ENCODE data around the gene DR1.

Gene DR1

GRCh38 chr1:93394514-93394913 is 48.8 kb downstream of the DR1 start:
- TF ChIP-seq ZNF274 (IDR thresholded peaks at IDR 0.05; ENCODE audit: low read depth, low read length) = no peak
- H3K4me3 ChIP-seq (ENCODE audit: low read length) = no peak overlapping the region

GRCh38 chr1:93395195-93395594 is 49.5 kb downstream of the DR1 start:
- no peak for TF ChIP-seq ZNF274 (IDR thresholded peaks at IDR 0.05; ENCODE audit: low read depth, low read length)

DNA sequence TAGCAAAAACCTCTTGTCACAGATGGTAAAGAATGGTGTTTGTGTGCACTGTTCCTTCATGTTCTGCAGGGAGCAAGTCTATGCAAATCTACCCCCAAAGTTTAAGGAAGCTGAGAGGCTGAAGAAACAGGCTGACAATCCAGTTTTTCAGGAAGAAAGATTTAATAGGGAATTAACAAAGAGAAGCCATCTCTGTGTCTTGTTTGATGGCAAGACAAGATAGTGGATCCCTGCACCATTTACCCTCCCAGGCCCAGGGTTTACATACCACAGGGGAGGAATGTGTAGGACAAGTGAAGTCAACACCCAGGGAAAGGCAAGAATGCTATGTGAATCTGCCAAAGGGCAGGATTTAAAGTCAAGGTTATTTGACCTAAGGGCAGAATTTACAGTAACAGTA is 54.1 kb downstream of the DR1 start:
- TF ChIP-seq ZNF274 (IDR thresholded peaks at IDR 0.05; ENCODE audit: low read depth, low read length) = no peak

More at GRCh38 chr1:93395195-93395594, 49.5 kb downstream of the DR1 start:
- no peak overlapping the region for H3K4me3 ChIP-seq (ENCODE audit: low read length)

DNA sequence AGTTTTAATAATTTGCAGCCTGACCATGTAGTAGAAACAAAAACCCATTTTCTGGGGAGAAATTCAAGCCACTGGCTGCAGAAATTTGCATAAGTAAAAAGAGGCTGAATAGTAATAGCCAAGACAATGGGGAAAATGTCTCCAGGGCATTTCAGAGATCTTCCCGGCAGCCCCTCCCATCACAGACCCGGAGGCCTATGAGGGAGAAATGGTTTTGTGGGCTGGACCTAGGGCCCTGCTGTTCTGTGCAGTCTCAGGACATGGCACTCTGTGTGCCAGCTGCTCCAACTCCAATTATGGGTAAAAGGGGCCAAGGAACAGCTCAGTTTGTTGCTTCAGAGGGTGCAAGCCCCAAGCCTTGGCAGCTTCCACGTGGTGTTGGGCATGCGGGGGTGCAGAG is 62.5 kb downstream of the DR1 start:
- no peak overlapping the region for H3K4me3 ChIP-seq (ENCODE audit: low read length)
- no peak for TF ChIP-seq ZNF274 (IDR thresholded peaks at IDR 0.05; ENCODE audit: low read depth, low read length)

More for the DNA sequence above, 54.1 kb downstream of the DR1 start:
- no peak overlapping the region for H3K4me3 ChIP-seq (ENCODE audit: low read length)

DNA sequence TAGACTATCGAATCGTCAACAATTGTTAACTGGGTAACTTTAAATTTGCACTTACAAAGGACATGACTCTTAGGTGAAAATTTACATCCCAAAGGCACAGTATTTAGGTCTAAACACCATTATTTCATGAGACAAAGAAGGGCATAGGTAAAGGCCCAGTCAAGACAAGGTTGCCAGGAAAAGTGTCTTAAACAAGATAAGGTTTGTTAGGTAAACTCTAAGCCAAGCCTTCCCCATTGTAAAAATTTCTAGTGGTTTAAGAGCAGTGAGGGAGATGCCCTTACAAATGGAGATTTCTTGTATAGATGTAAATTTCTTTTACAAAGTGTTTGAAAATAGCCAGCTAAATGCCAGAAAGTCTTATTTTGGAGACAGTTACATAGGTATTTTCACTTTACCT is 65.3 kb downstream of the DR1 start:
- TF ChIP-seq ZNF274 (IDR thresholded peaks at IDR 0.05; ENCODE audit: low read depth, low read length) = no peak
- no peak overlapping the region for H3K4me3 ChIP-seq (ENCODE audit: low read length)

DNA sequence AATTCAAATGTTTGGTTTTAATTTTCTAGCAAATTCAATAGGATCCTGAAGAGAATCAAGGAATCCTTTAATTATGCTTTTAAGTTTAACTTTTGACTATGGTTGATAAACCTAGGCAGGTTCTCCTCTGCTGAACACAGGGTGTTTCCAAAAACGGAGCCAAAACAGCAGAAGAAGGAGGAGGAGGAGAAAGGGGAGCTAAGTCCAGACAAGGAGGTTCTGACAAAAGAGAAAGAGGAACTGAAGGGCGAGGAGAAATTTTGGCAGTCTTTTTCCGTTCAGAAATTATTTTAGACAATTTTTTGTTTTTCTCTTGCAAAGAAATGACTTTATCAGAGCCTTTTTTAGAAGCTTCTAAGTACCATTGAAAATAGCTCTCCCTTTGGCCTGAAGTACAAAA is 69.0 kb downstream of the DR1 start:
- no peak for TF ChIP-seq ZNF274 (IDR thresholded peaks at IDR 0.05; ENCODE audit: low read depth, low read length)
- no peak overlapping the region for H3K4me3 ChIP-seq (ENCODE audit: low read length)

DNA sequence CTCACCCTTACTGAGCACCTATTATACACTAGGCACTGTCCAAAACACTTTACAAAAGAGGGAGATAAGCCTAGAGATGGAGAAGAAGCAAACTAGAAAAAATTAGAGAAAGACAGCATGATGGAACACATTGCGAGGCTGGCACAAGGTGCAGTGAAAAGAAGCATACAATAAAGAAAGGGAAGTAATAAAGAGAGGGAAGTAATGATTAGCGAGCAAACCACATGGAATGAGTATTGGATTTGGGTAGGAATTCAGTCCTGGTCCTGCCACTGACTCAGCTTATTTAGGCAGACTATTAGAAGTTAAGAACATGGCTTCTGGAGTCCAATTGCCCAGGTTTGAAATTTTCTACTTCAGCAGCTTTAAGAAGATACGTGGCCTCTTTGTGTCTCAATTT is 69.6 kb downstream of the DR1 start:
- TF ChIP-seq ZNF274 (IDR thresholded peaks at IDR 0.05; ENCODE audit: low read depth, low read length) = no peak
- no peak overlapping the region for H3K4me3 ChIP-seq (ENCODE audit: low read length)

DNA sequence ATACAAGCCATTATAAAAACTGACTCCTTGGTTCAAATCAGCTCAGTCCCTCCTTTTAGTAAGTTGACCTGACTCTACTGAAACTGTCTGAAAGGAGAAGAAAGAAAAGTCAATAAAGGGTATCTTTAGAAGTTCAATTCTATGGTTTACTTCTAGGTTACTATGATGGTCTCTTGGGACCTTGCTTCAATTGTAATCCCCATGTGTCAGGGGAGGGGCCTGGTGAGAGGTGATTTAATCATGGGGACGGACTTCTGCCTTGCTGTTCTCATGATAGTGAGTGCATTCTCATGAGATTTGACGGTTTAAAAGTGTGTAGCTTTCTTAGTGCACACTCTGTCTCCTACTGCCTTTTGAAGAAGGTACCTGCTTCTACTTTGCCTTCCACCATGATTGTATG is 70.5 kb downstream of the DR1 start:
- TF ChIP-seq ZNF274 (IDR thresholded peaks at IDR 0.05; ENCODE audit: low read depth, low read length) = no peak
- no peak overlapping the region for H3K4me3 ChIP-seq (ENCODE audit: low read length)
